ENCODE measurements around the gene CREB3L1.

GRCh38 chr11:46291441-46292150 is 14.1 kb downstream of the CREB3L1 start:
- no peak for TF ChIP-seq CTCF (IDR thresholded peaks at IDR 0.05)
- TF ChIP-seq POLR2A (IDR thresholded peaks at IDR 0.05): no peak

All from right lobe of liver (tissue), 4 donors.